ENCODE data around the gene IZUMO1.
A peak's percentile ranks its signal among the peaks of the same experiment; 100 is the strongest.
"Not testable (repeated sequence)": the region's sequence is repeated elsewhere in the genome, so short reads cannot be mapped to it uniquely, and the experiment has no call there.

The IZUMO1 gene

GRCh38 chr19:48698046-48698445 lies 48.7 kb downstream of the IZUMO1 start:
- Histone ChIP-seq H3K9me3 (ENCODE audit: control insufficient read depth, low read length) (no peaks in the 10 kb centered on the region), H3K4me1 (ENCODE audit: control insufficient read depth, insufficient read depth, low read length) (peaks cover 9% of the 10 kb centered on the region), H3K36me3 (ENCODE audit: control insufficient read depth, insufficient read depth, low read length, severe bottlenecking) (no peaks in the 10 kb centered on the region), H3K27me3 (replicated peaks; ENCODE audit: control insufficient read depth, insufficient read depth, low read length) (peaks cover 12% of the 10 kb centered on the region), H3K4me3 (ENCODE audit: low read length) (no peak overlapping the region), H3K9ac (ENCODE audit: low read length) (no peak overlapping the region)
- DNase-seq (ENCODE audit: low read depth) = peak; percentile 53

GRCh38 chr19:48696353-48697010 lies 50.2 kb downstream of the IZUMO1 start:
- peaks cover 9% of the 10 kb centered on the region for H3K4me1 ChIP-seq (ENCODE audit: control insufficient read depth, insufficient read depth, low read length)
- H3K27me3 ChIP-seq (replicated peaks; ENCODE audit: control insufficient read depth, insufficient read depth, low read length) = peaks cover 12% of the 10 kb centered on the region
- H3K4me3 ChIP-seq (ENCODE audit: low read length) = peak overlapping the region; percentile 56
- no peaks in the 10 kb centered on the region for H3K36me3 ChIP-seq (ENCODE audit: control insufficient read depth, insufficient read depth, low read length, severe bottlenecking)
- H3K9ac ChIP-seq (ENCODE audit: low read length) = no peak overlapping the region
- H3K9me3 ChIP-seq (ENCODE audit: control insufficient read depth, low read length) = no peaks in the 10 kb centered on the region
- peak; percentile 22 for DNase-seq (ENCODE audit: low read depth)

GRCh38 chr19:48695743-48696352 lies 50.9 kb downstream of the IZUMO1 start, which contains the start of gene FUT2:
TSS of gene FUT2 (plus strand) at chr19:48695971. CDS start at chr19:48702957, 6,986 bp downstream.
- DNase-seq (ENCODE audit: low read depth) = no peak
- H3K9me3 ChIP-seq (ENCODE audit: control insufficient read depth, low read length) = no peaks in the 10 kb centered on the region
- peak within 1 kb of the TSS; percentile 56 for H3K4me3 ChIP-seq (ENCODE audit: low read length)
- peaks cover 9% of the 10 kb centered on the region for H3K4me1 ChIP-seq (ENCODE audit: control insufficient read depth, insufficient read depth, low read length)
- no peak within 1 kb of the TSS for H3K9ac ChIP-seq (ENCODE audit: low read length)
- H3K36me3 ChIP-seq (ENCODE audit: control insufficient read depth, insufficient read depth, low read length, severe bottlenecking) = no peaks in the 10 kb centered on the region
- H3K27me3 ChIP-seq (replicated peaks; ENCODE audit: control insufficient read depth, insufficient read depth, low read length) = peaks cover 12% of the 10 kb centered on the region

GRCh38 chr19:48693629-48694028 lies 53.1 kb downstream of the IZUMO1 start:
- DNase-seq (ENCODE audit: low read depth); H3K4me3 ChIP-seq (ENCODE audit: low read length); H3K9ac ChIP-seq (ENCODE audit: low read length); H3K4me1 ChIP-seq (ENCODE audit: control insufficient read depth, insufficient read depth, low read length); H3K9me3 ChIP-seq (ENCODE audit: control insufficient read depth, low read length); H3K36me3 ChIP-seq (ENCODE audit: control insufficient read depth, insufficient read depth, low read length, severe bottlenecking): not testable (repeated sequence)
- peaks cover 12% of the 10 kb centered on the region for H3K27me3 ChIP-seq (replicated peaks; ENCODE audit: control insufficient read depth, insufficient read depth, low read length)
